ENCODE results near the gene PLOD1.

DNA sequence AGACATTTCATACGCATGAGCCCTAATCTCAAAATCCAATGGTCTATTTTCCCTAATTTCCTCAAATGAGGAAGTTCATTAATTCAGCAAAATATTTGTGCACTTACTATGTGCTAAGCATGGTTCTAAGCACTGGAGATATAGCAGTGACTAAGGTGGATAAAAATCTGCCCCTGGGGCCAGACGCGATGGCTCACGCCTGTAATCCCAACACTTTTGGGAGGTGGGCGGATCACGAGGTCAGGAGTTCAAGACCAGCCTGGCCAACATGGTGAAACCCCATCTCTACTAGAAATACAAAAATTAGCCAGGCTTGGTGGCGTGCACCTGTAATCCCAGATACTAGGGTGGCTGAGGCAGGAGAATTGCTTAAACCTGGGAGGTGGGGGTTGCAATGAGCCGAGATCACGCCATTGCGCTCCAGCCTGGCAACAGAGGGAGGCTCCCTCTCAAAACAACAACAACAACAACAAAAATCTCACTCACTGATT, 80.5 kb downstream of the PLOD1 start:
- TF ChIP-seq POLR2A (IDR thresholded peaks at IDR 0.05): no peak
- TF ChIP-seq, protein P1, sequence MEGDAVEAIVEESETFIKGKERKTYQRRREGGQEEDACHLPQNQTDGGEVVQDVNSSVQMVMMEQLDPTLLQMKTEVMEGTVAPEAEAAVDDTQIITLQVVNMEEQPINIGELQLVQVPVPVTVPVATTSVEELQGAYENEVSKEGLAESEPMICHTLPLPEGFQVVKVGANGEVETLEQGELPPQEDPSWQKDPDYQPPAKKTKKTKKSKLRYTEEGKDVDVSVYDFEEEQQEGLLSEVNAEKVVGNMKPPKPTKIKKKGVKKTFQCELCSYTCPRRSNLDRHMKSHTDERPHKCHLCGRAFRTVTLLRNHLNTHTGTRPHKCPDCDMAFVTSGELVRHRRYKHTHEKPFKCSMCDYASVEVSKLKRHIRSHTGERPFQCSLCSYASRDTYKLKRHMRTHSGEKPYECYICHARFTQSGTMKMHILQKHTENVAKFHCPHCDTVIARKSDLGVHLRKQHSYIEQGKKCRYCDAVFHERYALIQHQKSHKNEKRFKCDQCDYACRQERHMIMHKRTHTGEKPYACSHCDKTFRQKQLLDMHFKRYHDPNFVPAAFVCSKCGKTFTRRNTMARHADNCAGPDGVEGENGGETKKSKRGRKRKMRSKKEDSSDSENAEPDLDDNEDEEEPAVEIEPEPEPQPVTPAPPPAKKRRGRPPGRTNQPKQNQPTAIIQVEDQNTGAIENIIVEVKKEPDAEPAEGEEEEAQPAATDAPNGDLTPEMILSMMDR (IDR thresholded peaks at IDR 0.05 in 4 of 5, conservative IDR thresholded peaks at IDR 0.05 in 1 of 5): no peak

Measured in gastrocnemius medialis (tissue), 4 donors.